Inflammatory macrophage treated with lipopolysaccharide for 4 hours (primary cell): ENCODE data around the gene OR4A15.

Experiments
- DNase-seq: peaks from one replicate; pipeline ENCODE4 v3.0.0-alpha.2; 2020

OR4A15 gene

GRCh38 chr11:55367674-55368073 is at the start of gene OR4A15:
TSS of gene OR4A15 (plus strand) at chr11:55367974. CDS start at chr11:55367974, 0 bp downstream.
- no peak for DNase-seq

GRCh38 chr11:55324500-55324899 is 43.3 kb upstream of the OR4A15 start:
- no peak for DNase-seq

- DNase-seq: no peak
These were observed 24.9 kb upstream of the OR4A15 start, which contains the start of gene OR4A16 for GRCh38 chr11:55342901-55343300. TSS of gene OR4A16 (plus strand) at chr11:55343201. CDS start at chr11:55343201, 0 bp downstream.

- DNase-seq: no peak
These were observed 22.5 kb upstream of the OR4A15 start for GRCh38 chr11:55345306-55345705.

GRCh38 chr11:55349032-55349431 is 18.7 kb upstream of the OR4A15 start:
- no peak for DNase-seq

- no peak for DNase-seq
These were observed 10.1 kb upstream of the OR4A15 start for GRCh38 chr11:55357560-55358184.

GRCh38 chr11:55401011-55401410 is 33.2 kb downstream of the OR4A15 start:
- DNase-seq: no peak
